Testis (tissue), 2 donors: ENCODE results near the gene DRGX.

Experiments
- CTCF ChIP-seq, 3 experiments: fragments of 450-650 bp in 2 of 3; fragments of 200-600 bp in 1 of 3; sonication (generic) in 1 of 3; IDR thresholded peaks; one replicate each; pipeline ENCODE4 v1.5.1; 2016 to 2019; ENCODE audit warnings: antibody characterized with exemption in 3 of 3, mild to moderate bottlenecking in 2 of 3, moderate library complexity in 1 of 3
- POLR2A ChIP-seq: fragments of 450-650 bp; IDR thresholded peaks from one replicate; pipeline ENCODE4 v1.6.1; 2017; ENCODE audit warnings: antibody characterized with exemption, mild to moderate bottlenecking, moderate library complexity

- TF ChIP-seq CTCF (IDR thresholded peaks at IDR 0.05) (no peak), POLR2A (no peak)
Measured at GRCh38 chr10:49375611-49376010, 20.3 kb downstream of the DRGX start.
